Activated naive CD4-positive, alpha-beta T cell treated with Interleukin-2 at 50 U/mL for 16 hours (primary cell): Measurements from ENCODE around the gene GPAT3.

Experiments
- DNase-seq: peaks from one replicate; pipeline ENCODE4 v3.0.0-alpha.2; 2020

GPAT3 gene

GRCh38 chr4:83646538-83647239, 110.8 kb downstream of the GPAT3 start:
- no peak for DNase-seq

DNA sequence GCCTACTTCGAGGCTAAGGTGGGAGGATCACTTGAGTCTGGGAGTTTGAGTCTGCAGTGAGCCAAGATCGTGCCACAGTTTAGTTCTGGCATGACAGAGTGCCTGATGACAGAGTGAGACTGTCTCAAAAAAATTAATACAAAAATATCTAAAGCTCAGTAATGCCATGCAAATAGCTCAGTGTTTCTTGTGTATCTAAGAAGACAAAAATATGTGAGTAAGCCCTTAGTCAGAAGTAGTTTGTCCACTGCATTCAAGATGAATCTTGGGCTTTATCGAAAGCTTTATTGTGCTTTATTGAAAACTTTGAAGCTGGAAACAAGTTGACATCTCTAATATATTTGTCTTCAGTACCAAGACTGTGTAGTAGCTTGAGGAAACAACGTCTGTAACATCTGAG, 115.9 kb downstream of the GPAT3 start:
- no peak for DNase-seq
